Measurements from ENCODE around the gene PTPRN2. TPM values are rescaled to one million over a fixed set of nuclear protein-coding genes. Genes with fewer than 3 reads are reported as not detected.

The PTPRN2 gene
- total and polyA plus RNA-seq, 2 donors: 1.7 to 1.9 TPM

- Histone ChIP-seq H3K9me3 (ENCODE audit: control insufficient read depth in 2 of 2, insufficient read depth in 1 of 2, low read length in 1 of 2) (peaks cover 11 to 58% of the 10 kb centered on the region in 2 donors), H3K27ac (ENCODE audit: low read depth in 1 of 2, low read length in 1 of 2) (no peak overlapping the region), H3K4me3 (ENCODE audit: low read length in 2 of 2) (no peak overlapping the region), H3K27me3 (ENCODE audit: control insufficient read depth in 2 of 2, insufficient read depth in 1 of 2, low read length in 1 of 2) (no peaks in the 10 kb centered on the region), H3K36me3 (ENCODE audit: control insufficient read depth in 2 of 2, insufficient read depth in 2 of 2, low read length in 1 of 2) (no peaks in the 10 kb centered on the region), H3K4me1 (ENCODE audit: control insufficient read depth in 2 of 2, insufficient read depth in 2 of 2, low read length in 2 of 2) (no peaks in the 10 kb centered on the region)
- DNase-seq (ENCODE audit: low read depth in 6 of 9, low spot score in 9 of 9): no peak
- 94% methylated on average over 9 of the region's 9 CpGs for WGBS
These were observed 459.1 kb downstream of the PTPRN2 start for GRCh38 chr7:158128572-158128971.

DNA sequence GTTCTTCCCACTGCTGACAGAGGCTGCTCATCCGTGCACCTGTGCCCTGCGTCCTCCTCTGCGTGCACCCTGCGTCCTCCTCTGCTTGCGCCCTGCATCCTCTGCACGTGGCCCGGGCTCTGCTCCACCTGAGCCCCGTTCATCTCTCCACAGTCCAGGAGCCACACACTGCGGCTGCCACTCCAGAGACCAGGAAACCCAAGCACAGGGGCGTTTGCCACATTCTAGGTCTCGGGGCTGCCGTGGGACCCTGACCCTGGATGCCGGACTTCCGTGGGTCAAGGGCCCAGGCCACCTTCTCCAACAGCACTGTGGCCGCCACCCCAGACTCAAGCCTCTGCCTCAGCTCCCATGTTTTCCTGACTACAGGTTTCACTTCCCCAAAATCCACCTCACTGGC lies 460.4 kb downstream of the PTPRN2 start:
- WGBS: 95% methylated on average over 15 of the region's 15 CpGs
- Histone ChIP-seq H3K4me3 (ENCODE audit: low read length in 2 of 2) (no peak overlapping the region), H3K36me3 (ENCODE audit: control insufficient read depth in 2 of 2, insufficient read depth in 2 of 2, low read length in 1 of 2) (no peaks in the 10 kb centered on the region), H3K27me3 (ENCODE audit: control insufficient read depth in 2 of 2, insufficient read depth in 1 of 2, low read length in 1 of 2) (no peaks in the 10 kb centered on the region), H3K27ac (ENCODE audit: low read depth in 1 of 2, low read length in 1 of 2) (no peak overlapping the region), H3K9me3 (ENCODE audit: control insufficient read depth in 2 of 2, insufficient read depth in 1 of 2, low read length in 1 of 2) (peaks cover 10 to 61% of the 10 kb centered on the region in 2 donors), H3K4me1 (ENCODE audit: control insufficient read depth in 2 of 2, insufficient read depth in 2 of 2, low read length in 2 of 2) (no peaks in the 10 kb centered on the region)
- no peak for DNase-seq (ENCODE audit: low read depth in 6 of 9, low spot score in 9 of 9)

- no peak overlapping the region for H3K4me3 ChIP-seq (ENCODE audit: low read length in 2 of 2)
- H3K27me3 ChIP-seq (ENCODE audit: control insufficient read depth in 2 of 2, insufficient read depth in 1 of 2, low read length in 1 of 2): no peaks in the 10 kb centered on the region
- 94% methylated on average over 15 of the region's 15 CpGs for WGBS
- H3K4me1 ChIP-seq (ENCODE audit: control insufficient read depth in 2 of 2, insufficient read depth in 2 of 2, low read length in 2 of 2): no peaks in the 10 kb centered on the region
- H3K9me3 ChIP-seq (ENCODE audit: control insufficient read depth in 2 of 2, insufficient read depth in 1 of 2, low read length in 1 of 2): peaks cover 14 to 65% of the 10 kb centered on the region in 2 donors
- no peak overlapping the region for H3K27ac ChIP-seq (ENCODE audit: low read depth in 1 of 2, low read length in 1 of 2)
- no peaks in the 10 kb centered on the region for H3K36me3 ChIP-seq (ENCODE audit: control insufficient read depth in 2 of 2, insufficient read depth in 2 of 2, low read length in 1 of 2)
- DNase-seq (ENCODE audit: low read depth in 6 of 9, low spot score in 9 of 9): no peak
These were observed 461.0 kb downstream of the PTPRN2 start for GRCh38 chr7:158126661-158127060.

DNA sequence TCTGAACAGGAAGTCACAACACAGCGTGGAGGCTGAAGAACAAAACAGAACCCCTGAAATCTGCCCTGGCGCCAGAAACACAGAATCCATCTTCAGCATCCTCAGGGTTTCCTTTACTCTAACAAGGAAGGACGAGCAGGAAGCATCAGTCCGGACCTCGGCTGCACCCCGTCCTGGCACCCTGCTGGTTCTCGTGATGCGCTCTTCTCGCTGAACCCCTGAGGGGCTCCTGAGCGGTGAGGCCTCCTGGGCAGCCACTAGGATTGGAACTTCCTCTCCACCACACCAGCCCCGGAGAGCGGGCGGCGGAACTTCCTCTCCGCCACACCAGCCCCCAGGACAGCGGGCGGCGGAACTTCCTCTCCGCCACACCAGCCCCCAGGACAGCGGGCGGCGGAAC lies 461.9 kb downstream of the PTPRN2 start:
- Histone ChIP-seq H3K4me1 (ENCODE audit: control insufficient read depth in 2 of 2, insufficient read depth in 2 of 2, low read length in 2 of 2) (no peaks in the 10 kb centered on the region), H3K9me3 (ENCODE audit: control insufficient read depth in 2 of 2, insufficient read depth in 1 of 2, low read length in 1 of 2) (peaks cover 14 to 75% of the 10 kb centered on the region in 2 donors), H3K36me3 (ENCODE audit: control insufficient read depth in 2 of 2, insufficient read depth in 2 of 2, low read length in 1 of 2) (no peaks in the 10 kb centered on the region), H3K27ac (ENCODE audit: low read depth in 1 of 2, low read length in 1 of 2) (no peak overlapping the region), H3K4me3 (ENCODE audit: low read length in 2 of 2) (no peak overlapping the region), H3K27me3 (ENCODE audit: control insufficient read depth in 2 of 2, insufficient read depth in 1 of 2, low read length in 1 of 2) (no peaks in the 10 kb centered on the region)
- WGBS: 97% methylated on average over 18 of the region's 22 CpGs
- no peak for DNase-seq (ENCODE audit: low read depth in 6 of 9, low spot score in 9 of 9)

- H3K4me3 ChIP-seq (ENCODE audit: low read length in 2 of 2): no peak overlapping the region
- no peaks in the 10 kb centered on the region for H3K36me3 ChIP-seq (ENCODE audit: control insufficient read depth in 2 of 2, insufficient read depth in 2 of 2, low read length in 1 of 2)
- no peaks in the 10 kb centered on the region for H3K4me1 ChIP-seq (ENCODE audit: control insufficient read depth in 2 of 2, insufficient read depth in 2 of 2, low read length in 2 of 2)
- H3K27ac ChIP-seq (ENCODE audit: low read depth in 1 of 2, low read length in 1 of 2): no peak overlapping the region
- H3K27me3 ChIP-seq (ENCODE audit: control insufficient read depth in 2 of 2, insufficient read depth in 1 of 2, low read length in 1 of 2): no peaks in the 10 kb centered on the region
- 90% methylated on average over 17 of the region's 17 CpGs for WGBS
- DNase-seq (ENCODE audit: low read depth in 6 of 9, low spot score in 9 of 9): no peak
- H3K9me3 ChIP-seq (ENCODE audit: control insufficient read depth in 2 of 2, insufficient read depth in 1 of 2, low read length in 1 of 2): peaks cover 16 to 80% of the 10 kb centered on the region in 2 donors
These were observed 462.5 kb downstream of the PTPRN2 start for GRCh38 chr7:158125091-158125490.

- H3K9me3 ChIP-seq (ENCODE audit: control insufficient read depth in 2 of 2, insufficient read depth in 1 of 2, low read length in 1 of 2): peaks cover 16 to 83% of the 10 kb centered on the region in 2 donors
- H3K27me3 ChIP-seq (ENCODE audit: control insufficient read depth in 2 of 2, insufficient read depth in 1 of 2, low read length in 1 of 2): no peaks in the 10 kb centered on the region
- no peak overlapping the region for H3K4me3 ChIP-seq (ENCODE audit: low read length in 2 of 2)
- no peak for DNase-seq (ENCODE audit: low read depth in 6 of 9, low spot score in 9 of 9)
- WGBS: 93% methylated on average over 14 of the region's 14 CpGs
- H3K27ac ChIP-seq (ENCODE audit: low read depth in 1 of 2, low read length in 1 of 2): no peak overlapping the region
- H3K4me1 ChIP-seq (ENCODE audit: control insufficient read depth in 2 of 2, insufficient read depth in 2 of 2, low read length in 2 of 2): no peaks in the 10 kb centered on the region
- no peaks in the 10 kb centered on the region for H3K36me3 ChIP-seq (ENCODE audit: control insufficient read depth in 2 of 2, insufficient read depth in 2 of 2, low read length in 1 of 2)
These were observed 462.9 kb downstream of the PTPRN2 start for GRCh38 chr7:158124671-158125079.

DNA sequence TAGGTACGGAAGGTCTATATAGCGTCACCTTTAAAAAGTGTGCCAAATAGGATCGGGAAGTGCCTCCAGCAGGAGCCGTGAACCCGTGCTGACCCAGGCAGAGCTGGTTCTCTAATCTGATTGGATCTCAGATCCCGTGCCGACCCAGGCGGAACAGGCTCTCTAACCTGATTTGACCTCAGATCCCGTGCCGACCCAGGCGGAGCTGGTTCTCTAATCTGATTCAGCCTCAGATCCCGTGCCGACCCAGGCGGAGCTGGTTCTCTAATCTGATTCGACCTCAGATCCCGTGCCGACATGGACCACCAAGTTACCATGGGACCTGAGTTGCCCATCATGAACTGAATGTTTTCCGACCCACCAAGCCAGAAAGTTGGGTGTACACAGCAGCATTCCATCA lies 463.9 kb downstream of the PTPRN2 start:
- Histone ChIP-seq H3K4me3 (ENCODE audit: low read length in 2 of 2) (no peak overlapping the region), H3K9me3 (ENCODE audit: control insufficient read depth in 2 of 2, insufficient read depth in 1 of 2, low read length in 1 of 2) (peaks cover 10 to 75% of the 10 kb centered on the region in 2 donors), H3K27ac (ENCODE audit: low read depth in 1 of 2, low read length in 1 of 2) (no peak overlapping the region), H3K4me1 (ENCODE audit: control insufficient read depth in 2 of 2, insufficient read depth in 2 of 2, low read length in 2 of 2) (no peaks in the 10 kb centered on the region), H3K36me3 (ENCODE audit: control insufficient read depth in 2 of 2, insufficient read depth in 2 of 2, low read length in 1 of 2) (no peaks in the 10 kb centered on the region), H3K27me3 (ENCODE audit: control insufficient read depth in 2 of 2, insufficient read depth in 1 of 2, low read length in 1 of 2) (no peaks in the 10 kb centered on the region)
- 96% methylated on average over 18 of the region's 18 CpGs for WGBS
- no peak for DNase-seq (ENCODE audit: low read depth in 6 of 9, low spot score in 9 of 9)

DNA sequence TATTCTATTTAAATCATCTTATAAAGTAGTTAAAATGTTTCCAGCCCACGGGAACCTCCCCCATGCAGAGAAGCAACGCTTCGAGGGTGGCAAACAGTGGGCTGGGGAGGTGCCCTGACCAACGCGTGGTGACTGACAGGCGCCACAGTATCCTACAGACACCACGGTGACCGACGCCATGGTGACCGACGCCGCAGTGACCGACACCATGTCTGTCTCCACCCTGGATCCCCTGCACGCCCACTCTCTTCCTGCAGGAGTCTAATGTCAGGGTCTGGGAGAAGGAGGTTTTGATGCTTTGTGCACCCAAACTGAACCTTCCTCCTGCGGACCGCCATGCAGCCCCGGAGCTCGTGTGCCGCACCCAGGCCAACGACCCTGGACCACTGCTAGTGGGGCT lies 464.4 kb downstream of the PTPRN2 start:
- Histone ChIP-seq H3K4me3 (ENCODE audit: low read length in 2 of 2) (no peak overlapping the region), H3K27me3 (ENCODE audit: control insufficient read depth in 2 of 2, insufficient read depth in 1 of 2, low read length in 1 of 2) (no peaks in the 10 kb centered on the region), H3K9me3 (ENCODE audit: control insufficient read depth in 2 of 2, insufficient read depth in 1 of 2, low read length in 1 of 2) (peaks cover 10 to 73% of the 10 kb centered on the region in 2 donors), H3K4me1 (ENCODE audit: control insufficient read depth in 2 of 2, insufficient read depth in 2 of 2, low read length in 2 of 2) (no peaks in the 10 kb centered on the region), H3K36me3 (ENCODE audit: control insufficient read depth in 2 of 2, insufficient read depth in 2 of 2, low read length in 1 of 2) (no peaks in the 10 kb centered on the region), H3K27ac (ENCODE audit: low read depth in 1 of 2, low read length in 1 of 2) (no peak overlapping the region)
- no peak for DNase-seq (ENCODE audit: low read depth in 6 of 9, low spot score in 9 of 9)
- WGBS: 93% methylated on average over 20 of the region's 20 CpGs

DNA sequence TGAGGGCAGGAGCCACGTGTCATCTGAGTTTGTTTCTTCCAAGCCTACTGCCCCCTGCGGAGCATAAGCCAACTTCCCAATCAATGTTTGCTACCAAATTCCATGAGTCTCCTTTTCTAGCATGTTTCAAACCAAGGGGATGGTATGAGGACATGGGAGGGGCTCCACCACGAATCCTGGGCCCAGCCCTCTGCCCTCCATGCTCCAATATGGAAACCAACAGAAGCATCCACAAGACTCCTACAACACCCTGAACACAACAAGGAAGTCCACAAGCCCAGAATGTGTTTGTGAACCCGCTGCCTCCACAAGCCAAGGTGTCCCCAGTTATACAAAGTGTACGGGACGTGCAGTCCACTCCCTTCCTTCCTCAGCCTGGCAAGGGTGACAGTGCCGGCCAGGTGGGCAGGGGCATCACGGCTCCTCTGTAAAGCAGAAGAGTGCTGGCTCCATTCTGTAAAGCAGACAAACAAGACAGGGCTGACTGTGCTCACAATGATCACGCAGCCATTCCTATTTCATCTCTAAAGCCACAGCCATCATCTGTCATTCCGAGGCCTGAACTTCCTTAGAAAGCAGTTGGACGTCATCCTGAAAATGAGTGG lies 466.1 kb downstream of the PTPRN2 start:
- no peak for DNase-seq (ENCODE audit: low read depth in 6 of 9, low spot score in 9 of 9)
- WGBS: 80% methylated on average over 11 of the region's 11 CpGs
- no peak overlapping the region for H3K4me3 ChIP-seq (ENCODE audit: low read length in 2 of 2)
- H3K27me3 ChIP-seq (ENCODE audit: control insufficient read depth in 2 of 2, insufficient read depth in 1 of 2, low read length in 1 of 2): no peaks in the 10 kb centered on the region
- H3K27ac ChIP-seq (ENCODE audit: low read depth in 1 of 2, low read length in 1 of 2): no peak overlapping the region
- no peaks in the 10 kb centered on the region for H3K36me3 ChIP-seq (ENCODE audit: control insufficient read depth in 2 of 2, insufficient read depth in 2 of 2, low read length in 1 of 2)
- H3K9me3 ChIP-seq (ENCODE audit: control insufficient read depth in 2 of 2, insufficient read depth in 1 of 2, low read length in 1 of 2): peaks cover 9 to 60% of the 10 kb centered on the region in 2 donors
- no peaks in the 10 kb centered on the region for H3K4me1 ChIP-seq (ENCODE audit: control insufficient read depth in 2 of 2, insufficient read depth in 2 of 2, low read length in 2 of 2)

Data from thymus (tissue), 11 donors.